Prostate gland (tissue), 2 donors: ENCODE results near the gene PANX2.

Source experiments
- POLR2A ChIP-seq: fragments of 450-650 bp; IDR thresholded peaks from one replicate; pipeline ENCODE4 v1.6.1; 2016; ENCODE audit warnings: antibody characterized with exemption, mild to moderate bottlenecking
- TF ChIP-seq, protein P1 (sequence below), 4 experiments: fragments of 200-600 bp in 2 of 4; fragments of 450-650 bp in 2 of 4; sonication (generic) in 2 of 4; IDR thresholded peaks; 1 replicate in 3 of 4; 2 replicates in 1 of 4; pipeline ENCODE4 v1.5.1; 2016 to 2019; ENCODE audit warnings: antibody characterized with exemption in 4 of 4, mild to moderate bottlenecking in 2 of 4, moderate library complexity in 2 of 4

DNA sequence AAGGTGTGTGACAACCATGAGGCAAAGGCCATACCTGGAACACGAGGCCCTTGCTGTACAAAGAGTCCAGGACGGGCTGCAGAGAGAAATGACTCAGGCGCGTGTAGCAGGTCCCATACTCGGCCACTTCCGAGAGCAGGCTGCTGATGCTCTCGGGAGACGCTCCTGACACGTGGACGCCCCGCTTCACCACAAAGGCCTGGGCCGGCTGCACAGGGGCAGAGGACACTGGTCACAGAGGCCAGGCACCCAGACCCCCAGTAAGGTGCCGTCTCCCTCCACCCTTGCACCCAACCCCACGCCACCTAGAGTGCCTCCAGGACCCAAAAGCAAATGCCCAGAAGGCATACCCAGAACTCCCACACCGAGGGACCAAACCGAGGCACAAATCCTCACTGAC, 58.8 kb downstream of the PANX2 start:
- TF ChIP-seq POLR2A: no peak
- TF ChIP-seq, protein P1, sequence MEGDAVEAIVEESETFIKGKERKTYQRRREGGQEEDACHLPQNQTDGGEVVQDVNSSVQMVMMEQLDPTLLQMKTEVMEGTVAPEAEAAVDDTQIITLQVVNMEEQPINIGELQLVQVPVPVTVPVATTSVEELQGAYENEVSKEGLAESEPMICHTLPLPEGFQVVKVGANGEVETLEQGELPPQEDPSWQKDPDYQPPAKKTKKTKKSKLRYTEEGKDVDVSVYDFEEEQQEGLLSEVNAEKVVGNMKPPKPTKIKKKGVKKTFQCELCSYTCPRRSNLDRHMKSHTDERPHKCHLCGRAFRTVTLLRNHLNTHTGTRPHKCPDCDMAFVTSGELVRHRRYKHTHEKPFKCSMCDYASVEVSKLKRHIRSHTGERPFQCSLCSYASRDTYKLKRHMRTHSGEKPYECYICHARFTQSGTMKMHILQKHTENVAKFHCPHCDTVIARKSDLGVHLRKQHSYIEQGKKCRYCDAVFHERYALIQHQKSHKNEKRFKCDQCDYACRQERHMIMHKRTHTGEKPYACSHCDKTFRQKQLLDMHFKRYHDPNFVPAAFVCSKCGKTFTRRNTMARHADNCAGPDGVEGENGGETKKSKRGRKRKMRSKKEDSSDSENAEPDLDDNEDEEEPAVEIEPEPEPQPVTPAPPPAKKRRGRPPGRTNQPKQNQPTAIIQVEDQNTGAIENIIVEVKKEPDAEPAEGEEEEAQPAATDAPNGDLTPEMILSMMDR (IDR thresholded peaks at IDR 0.05): no peak
